ENCODE measurements around the gene ADGRV1. TPM values are rescaled to one million over a fixed set of nuclear protein-coding genes. Genes with fewer than 3 reads are reported as not detected.

Gene ADGRV1
- total and polyA plus RNA-seq, 2 donors (not counting 3 experiments of a cell fraction or from before 2014, with no cell fraction given) = 0.11 to 0.55 TPM

DNA sequence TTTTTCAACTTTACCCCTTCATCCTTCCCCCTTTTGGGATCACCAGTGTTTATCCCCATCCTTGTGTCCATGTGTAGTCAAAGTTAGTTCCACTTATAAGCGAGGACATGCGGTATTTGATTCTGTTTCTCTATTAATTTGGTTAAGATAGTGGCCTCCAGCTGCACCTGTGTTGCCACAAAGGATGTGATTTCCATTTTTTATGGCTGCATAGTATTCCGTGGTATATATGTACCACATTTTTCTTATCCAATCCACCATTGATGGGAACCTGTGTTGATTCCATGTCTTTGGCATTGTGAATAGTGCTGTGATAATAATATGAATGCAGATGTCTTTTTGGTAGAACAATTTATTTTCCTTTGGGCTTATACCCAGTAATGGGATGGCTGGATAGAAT lies 572.2 kb downstream of the ADGRV1 start:
- BruUV-seq (replicated peaks) = no TSS peak
- POLR2A ChIA-PET = no interaction called here

More for the DNA sequence above, 572.2 kb downstream of the ADGRV1 start:
- H3K9me3 ChIP-seq (replicated peaks; ENCODE audit: control insufficient read depth, insufficient read depth, low read length) = no peaks in the 10 kb centered on the region
- H3K9ac ChIP-seq (replicated peaks; ENCODE audit: extremely low read depth, insufficient read depth, low read length) = no peak overlapping the region
- H3K4me3 ChIP-seq (replicated peaks in 1 of 3; ENCODE audit: insufficient read depth in 1 of 3, low read depth in 1 of 3, low read length in 3 of 3) = no peak overlapping the region
- H3K27ac ChIP-seq (ENCODE audit: insufficient read depth, low read depth, low read length) = no peak overlapping the region
- no peak for TF ChIP-seq POLR2A (IDR thresholded peaks at IDR 0.05; ENCODE audit: low read depth, low read length)
- TF ChIP-seq MYC (IDR thresholded peaks at IDR 0.05; ENCODE audit: low read depth, low read length) = no peak
- TF ChIP-seq EZH2 (IDR thresholded peaks at IDR 0.05; ENCODE audit: borderline replicate concordance, low read depth, low read length, severe bottlenecking) = no peak
- TF ChIP-seq FOS (IDR thresholded peaks at IDR 0.05; ENCODE audit: borderline replicate concordance, insufficient read depth, low read length) = no peak
- no peak for TF ChIP-seq GATA2 (IDR thresholded peaks at IDR 0.05; ENCODE audit: insufficient read depth, insufficient read length, low read depth, low read length)
- no peak for TF ChIP-seq JUN (IDR thresholded peaks at IDR 0.05; ENCODE audit: borderline replicate concordance, insufficient read depth, insufficient read length, low read depth)
- TF ChIP-seq, protein P1, sequence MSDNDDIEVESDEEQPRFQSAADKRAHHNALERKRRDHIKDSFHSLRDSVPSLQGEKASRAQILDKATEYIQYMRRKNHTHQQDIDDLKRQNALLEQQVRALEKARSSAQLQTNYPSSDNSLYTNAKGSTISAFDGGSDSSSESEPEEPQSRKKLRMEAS (IDR thresholded peaks at IDR 0.05; ENCODE audit: insufficient read depth, insufficient read length) = no peak
- TF ChIP-seq POLR2AphosphoS5 (IDR thresholded peaks at IDR 0.05; ENCODE audit: insufficient read depth, low read depth, low read length) = no peak
- TF ChIP-seq, protein P2, sequence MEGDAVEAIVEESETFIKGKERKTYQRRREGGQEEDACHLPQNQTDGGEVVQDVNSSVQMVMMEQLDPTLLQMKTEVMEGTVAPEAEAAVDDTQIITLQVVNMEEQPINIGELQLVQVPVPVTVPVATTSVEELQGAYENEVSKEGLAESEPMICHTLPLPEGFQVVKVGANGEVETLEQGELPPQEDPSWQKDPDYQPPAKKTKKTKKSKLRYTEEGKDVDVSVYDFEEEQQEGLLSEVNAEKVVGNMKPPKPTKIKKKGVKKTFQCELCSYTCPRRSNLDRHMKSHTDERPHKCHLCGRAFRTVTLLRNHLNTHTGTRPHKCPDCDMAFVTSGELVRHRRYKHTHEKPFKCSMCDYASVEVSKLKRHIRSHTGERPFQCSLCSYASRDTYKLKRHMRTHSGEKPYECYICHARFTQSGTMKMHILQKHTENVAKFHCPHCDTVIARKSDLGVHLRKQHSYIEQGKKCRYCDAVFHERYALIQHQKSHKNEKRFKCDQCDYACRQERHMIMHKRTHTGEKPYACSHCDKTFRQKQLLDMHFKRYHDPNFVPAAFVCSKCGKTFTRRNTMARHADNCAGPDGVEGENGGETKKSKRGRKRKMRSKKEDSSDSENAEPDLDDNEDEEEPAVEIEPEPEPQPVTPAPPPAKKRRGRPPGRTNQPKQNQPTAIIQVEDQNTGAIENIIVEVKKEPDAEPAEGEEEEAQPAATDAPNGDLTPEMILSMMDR (IDR thresholded peaks at IDR 0.05; ENCODE audit: extremely low read depth in 1 of 2, insufficient read depth in 1 of 2, low read depth in 1 of 2, low read length in 2 of 2) = no peak
- no peak overlapping the region for H2AFZ ChIP-seq (ENCODE audit: low read depth, low read length)
- H3K4me1 ChIP-seq (ENCODE audit: control insufficient read depth, extremely low read depth, insufficient read depth, low read length) = peaks cover 3% of the 10 kb centered on the region
- CTCF ChIA-PET = interaction anchor here (0.6 kb wide), 1 partner anchor 89 kb away, joined by 4 read pairs; no protein-coding TSS in a partner anchor
- DNase-seq (ENCODE audit: low read depth, low spot score) = no peak
- H3K4me2 ChIP-seq (ENCODE audit: insufficient read depth, low read length) = no peak overlapping the region
- dilution Hi-C loops (cut with MboI; ENCODE audit: extremely low pct_ligation_motif_present, low sequenced_read_pairs) (no loop called here), intact Hi-C loops (cut with micrococcal nuclease) (no loop called here)
- H3K36me3 ChIP-seq (ENCODE audit: control insufficient read depth in 2 of 2, extremely low read depth in 1 of 2, insufficient read depth in 2 of 2, low read length in 2 of 2) = no peaks in the 10 kb centered on the region
- H3K27me3 ChIP-seq (ENCODE audit: control insufficient read depth in 2 of 2, insufficient read depth in 2 of 2, low read length in 2 of 2) = no peaks in the 10 kb centered on the region
- no peaks in the 10 kb centered on the region for H3K79me2 ChIP-seq (ENCODE audit: control insufficient read depth, insufficient read depth, low read length)
- FAIRE-seq = no peak
- no peaks in the 10 kb centered on the region for H3K9me1 ChIP-seq (replicated peaks; ENCODE audit: control insufficient read depth, extremely low read depth, insufficient read depth, low read length)
- H4K20me1 ChIP-seq (replicated peaks; ENCODE audit: control insufficient read depth, extremely low read depth, insufficient read depth, low read length) = no peaks in the 10 kb centered on the region
